HG02610 (cell line): ENCODE measurements around the gene PCDH9.

Experiments
- ATAC-seq: cut with Tn5 transposase; IDR thresholded peaks from one replicate; pipeline ENCODE4 v1.9.1; 2021; ENCODE audit warnings: mild to moderate bottlenecking, moderate library complexity; ENCODE audit not compliant: unreplicated experiment

Gene PCDH9

DNA sequence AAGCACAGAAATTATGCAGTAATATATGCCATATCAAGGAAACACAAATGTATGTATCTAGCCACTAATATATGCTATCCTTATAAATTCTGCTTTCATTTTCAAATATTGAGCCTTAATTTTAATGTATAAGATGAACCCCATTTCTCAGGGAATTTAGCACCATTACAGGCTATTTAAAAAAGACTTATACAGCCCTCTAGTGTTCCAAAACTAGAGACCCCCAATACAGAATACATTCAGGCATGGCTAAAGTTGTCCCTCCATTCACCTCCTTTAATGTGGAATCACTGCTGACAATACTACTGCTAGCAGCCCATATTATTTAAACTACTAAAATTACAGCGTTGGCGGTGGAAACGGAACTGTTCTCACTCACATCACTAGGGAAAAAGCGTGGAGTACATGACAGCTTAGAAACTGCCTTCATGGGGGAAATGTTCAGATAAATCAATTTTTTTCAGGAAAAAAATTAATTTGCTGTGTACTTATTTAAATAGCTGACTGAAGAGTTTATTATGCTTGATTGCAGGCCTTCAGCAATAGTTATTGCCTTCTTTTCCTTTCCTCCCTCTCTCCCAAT, 541.0 kb downstream of the PCDH9 start:
- ATAC-seq: no peak

DNA sequence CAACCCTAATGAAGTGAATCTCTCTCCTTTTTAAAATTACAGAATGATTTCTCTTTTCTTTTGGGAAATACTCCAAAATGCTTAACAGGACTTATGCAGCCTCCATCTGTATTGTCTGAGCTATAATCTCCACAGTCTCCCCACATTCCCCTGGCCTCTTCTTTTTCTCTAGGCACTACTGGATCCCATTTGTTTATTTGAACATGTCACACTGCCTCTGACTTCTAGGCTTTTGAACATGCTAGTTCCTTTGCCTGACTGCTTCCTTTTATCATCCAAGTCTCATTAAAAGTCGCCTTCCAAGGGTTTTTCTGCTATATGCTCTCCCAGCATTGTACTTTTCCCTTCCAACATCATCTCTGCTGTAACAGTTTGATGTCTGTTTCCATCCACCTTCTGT, 548.7 kb downstream of the PCDH9 start:
- ATAC-seq: no peak

DNA sequence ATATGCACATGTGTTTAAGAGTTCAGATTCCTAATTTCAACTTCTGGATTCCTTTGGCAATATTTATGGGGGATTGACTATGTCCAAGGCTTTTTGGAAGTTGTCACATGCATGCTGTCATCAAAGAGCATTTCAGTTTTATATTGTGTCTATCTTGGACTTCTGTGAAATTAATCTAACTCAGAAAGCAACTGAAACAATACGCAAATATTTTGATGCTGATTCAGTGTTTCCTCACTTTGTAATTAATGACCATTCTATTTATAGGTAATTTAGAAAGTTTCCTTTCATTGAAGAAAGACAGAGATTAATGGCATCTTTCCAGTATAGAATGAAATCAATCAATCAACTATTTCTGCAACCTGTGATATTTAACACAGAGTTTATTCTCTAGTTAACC, 550.1 kb downstream of the PCDH9 start:
- no peak for ATAC-seq

GRCh38 chr13:66675620-66676019, 554.5 kb downstream of the PCDH9 start:
- ATAC-seq: no peak

DNA sequence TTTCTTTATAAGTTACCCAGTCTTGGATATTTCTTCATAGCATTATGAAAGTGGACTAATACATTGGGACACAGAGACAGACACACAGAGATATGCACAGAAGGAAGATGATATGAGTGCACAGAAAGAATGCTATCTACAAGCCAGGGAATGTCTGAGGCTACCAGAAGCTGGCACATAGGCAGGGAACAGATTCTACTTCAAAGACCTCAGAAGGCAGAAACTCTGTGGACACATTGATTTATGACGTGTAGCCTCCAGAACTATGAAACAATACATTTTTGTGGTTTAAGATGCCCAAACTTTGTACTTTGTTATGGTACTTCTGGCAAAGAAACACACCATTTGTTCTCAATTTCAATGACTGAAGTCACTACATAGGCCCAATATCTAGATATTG, 556.7 kb downstream of the PCDH9 start:
- no peak for ATAC-seq

DNA sequence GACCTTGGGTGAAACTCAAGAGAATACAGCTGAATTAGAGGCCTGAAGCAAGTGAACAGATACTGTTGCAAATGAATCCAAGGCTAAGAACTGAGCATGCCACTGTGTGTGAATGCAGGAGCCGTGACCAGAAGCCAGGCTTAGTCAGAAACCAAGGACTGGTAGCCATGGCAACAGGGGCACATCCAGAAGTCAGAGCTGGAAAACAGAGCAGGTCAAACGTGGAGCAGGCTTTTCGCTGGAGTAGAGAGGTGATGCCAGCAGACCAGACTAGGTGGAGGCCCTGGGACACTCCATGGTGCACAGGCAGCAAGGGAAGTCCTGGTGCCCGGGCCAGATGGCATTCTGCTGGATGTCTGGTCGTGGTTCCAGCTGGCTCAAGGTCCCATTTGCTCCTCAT, 564.1 kb downstream of the PCDH9 start:
- no peak for ATAC-seq

- no peak for ATAC-seq
Measured at GRCh38 chr13:66663711-66664110, 566.4 kb downstream of the PCDH9 start.

DNA sequence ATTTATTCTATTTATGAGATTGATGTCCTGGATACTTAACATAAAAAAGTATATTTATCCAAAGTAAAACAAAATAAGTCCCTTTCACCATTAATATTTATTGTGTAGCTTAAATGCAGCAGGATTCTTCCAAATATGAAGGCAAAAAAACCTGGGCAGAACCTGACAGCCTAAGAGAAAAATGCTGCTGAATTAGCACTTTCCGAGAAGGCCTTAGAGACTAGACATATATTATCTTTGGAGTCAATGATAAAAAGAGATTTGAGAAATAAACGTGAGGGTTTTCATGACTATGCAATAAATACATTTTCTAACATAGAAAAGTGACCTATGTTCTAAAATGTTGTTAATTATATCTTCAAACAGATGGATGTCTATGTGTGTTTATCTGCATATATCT, 566.9 kb downstream of the PCDH9 start:
- ATAC-seq: no peak

GRCh38 chr13:66661336-66661735, 568.8 kb downstream of the PCDH9 start:
- no peak for ATAC-seq

DNA sequence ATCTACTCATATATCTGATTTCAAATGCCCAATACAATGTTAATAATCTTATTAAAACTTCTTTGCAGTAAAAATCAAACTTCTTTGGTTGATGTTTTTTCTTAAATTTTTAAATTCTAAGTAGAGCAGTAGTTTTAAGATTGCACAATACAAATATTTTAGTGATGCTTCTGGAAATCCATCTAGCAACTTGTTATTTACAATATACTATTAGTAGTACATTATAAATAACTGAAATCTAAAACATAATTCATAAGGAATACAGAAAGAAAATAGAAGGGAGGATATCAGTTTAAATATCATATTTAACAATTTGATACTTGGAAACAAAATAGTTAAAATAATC, 569.7 kb downstream of the PCDH9 start:
- ATAC-seq: no peak

DNA sequence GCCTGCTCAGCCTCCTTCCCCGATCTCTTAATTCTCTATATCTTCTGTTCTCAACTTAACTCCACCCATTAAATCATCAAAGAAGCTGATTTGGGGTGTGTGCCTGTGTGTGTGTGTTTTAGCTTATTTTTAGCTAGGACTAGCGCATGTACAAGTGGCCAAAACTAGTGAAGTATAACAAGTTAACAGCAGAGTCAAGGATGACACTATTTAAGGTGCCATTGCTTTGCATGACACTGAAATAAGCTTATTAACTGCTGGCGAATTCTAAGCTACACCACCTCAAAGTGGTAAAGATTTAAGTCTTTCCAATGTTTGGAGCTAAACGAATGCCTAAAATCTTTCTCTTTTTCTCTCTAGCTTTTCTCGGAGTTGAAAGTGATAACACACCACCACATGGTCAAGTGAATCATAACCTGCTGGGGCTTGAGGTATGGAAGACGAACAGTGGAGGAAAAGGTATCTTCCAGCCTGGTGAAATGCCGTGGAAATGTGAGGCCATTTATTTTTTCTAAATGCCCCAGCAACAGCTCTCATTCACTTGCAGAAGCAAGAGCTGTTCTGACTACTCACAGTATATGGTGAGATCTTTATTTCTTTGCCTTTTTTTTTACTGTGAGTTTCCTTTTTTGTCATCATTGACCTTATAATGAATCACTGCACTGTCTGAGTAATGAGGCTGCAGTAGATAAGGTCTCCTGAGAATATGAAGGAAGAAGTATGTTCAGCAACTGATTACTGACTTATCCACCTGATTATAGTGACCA, 570.3 kb downstream of the PCDH9 start:
- ATAC-seq: peak; percentile 99

- no peak for ATAC-seq
Measured at GRCh38 chr13:66659286-66659685, 570.9 kb downstream of the PCDH9 start.

GRCh38 chr13:66657165-66657881, 572.8 kb downstream of the PCDH9 start:
- ATAC-seq: no peak

DNA sequence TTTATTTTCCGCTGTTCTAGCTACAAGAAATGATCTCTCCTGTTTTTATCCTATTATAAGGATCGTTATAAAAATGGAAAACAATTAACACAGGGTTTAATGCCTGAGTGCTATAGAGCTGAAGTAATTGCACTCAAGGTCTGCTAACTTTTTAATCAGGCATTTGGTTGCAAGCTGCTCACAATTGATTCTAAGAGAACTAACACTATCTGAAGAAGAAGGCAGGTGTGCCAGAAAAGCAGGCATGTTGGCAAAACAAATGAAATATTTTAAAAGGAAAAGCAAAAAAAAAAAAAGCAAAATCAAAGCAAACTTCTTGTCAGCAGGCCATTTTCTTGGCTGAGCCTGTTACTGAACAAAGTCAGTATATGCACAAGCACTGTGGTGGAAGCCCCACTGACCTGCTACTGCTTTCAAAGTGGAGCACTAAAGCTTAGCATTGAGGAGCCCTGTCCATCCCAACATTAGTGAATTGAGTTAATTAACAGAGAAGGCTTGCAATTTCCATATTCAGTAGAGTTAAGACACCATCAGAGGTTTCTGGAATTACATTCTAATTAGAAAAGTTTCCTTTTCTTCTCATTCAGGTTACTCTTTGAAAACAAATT, 574.2 kb downstream of the PCDH9 start:
- no peak for ATAC-seq

- ATAC-seq: no peak
Measured at GRCh38 chr13:66644855-66645460, 585.2 kb downstream of the PCDH9 start.

- no peak for ATAC-seq
Measured at GRCh38 chr13:66640231-66640630, 589.9 kb downstream of the PCDH9 start.

GRCh38 chr13:66639044-66639443, 591.1 kb downstream of the PCDH9 start:
- ATAC-seq: no peak

DNA sequence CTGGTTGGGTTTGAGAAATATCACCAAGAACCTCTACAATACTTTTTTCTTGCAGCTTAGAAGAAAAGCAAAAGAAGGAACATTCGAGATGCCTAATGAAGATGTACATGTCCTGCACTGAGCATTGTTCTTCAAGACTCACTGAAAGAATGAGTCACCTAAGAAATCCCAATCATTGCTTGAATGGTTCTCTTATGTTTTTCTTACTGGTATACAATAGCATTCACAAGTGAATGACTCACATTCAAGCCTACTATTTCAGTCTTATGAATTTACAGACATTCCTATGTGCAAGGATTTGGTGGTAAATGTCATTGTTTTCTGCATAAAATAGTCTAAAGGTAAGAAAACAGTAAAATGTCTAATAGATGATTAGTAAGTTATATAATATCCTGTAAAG, 594.6 kb downstream of the PCDH9 start:
- no peak for ATAC-seq

DNA sequence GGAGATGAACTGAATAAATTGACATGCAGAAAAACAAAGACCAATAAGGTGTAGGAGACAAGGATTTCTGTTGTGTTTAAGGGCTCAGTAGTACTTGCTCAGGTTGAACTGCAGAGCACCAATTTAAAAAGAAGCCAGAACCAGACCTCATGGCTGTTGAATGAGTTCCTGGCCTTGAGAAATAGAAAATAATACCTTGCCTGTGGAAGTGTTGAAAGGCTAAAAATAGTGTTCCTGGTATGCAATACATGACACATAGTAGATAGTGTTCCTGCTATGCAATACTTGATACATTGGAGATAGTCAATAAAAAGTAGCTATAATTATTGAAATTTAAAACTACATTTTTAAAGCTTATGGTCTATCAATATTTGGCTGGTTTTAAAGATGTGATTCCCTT, 595.8 kb downstream of the PCDH9 start:
- ATAC-seq: no peak

- ATAC-seq: no peak
Measured at GRCh38 chr13:66627512-66627911, 602.6 kb downstream of the PCDH9 start.

GRCh38 chr13:66624302-66624701, 605.8 kb downstream of the PCDH9 start:
- no peak for ATAC-seq
